Measurements from ENCODE around the gene FBXL15. TPM values are rescaled to one million over a fixed set of nuclear protein-coding genes. Genes with fewer than 3 reads are reported as not detected.
A peak's percentile ranks its signal among the peaks of the same experiment; 100 is the strongest.

FBXL15 gene
- total and polyA plus RNA-seq, 2 of the 13 experiments (the other 11 are each of a cell fraction or from before 2014, with no cell fraction given): 4.3 to 8.3 TPM

GRCh38 chr10:102433619-102434046 lies 13.0 kb downstream of the FBXL15 start:
- in situ Hi-C loops (cut with HindIII; ENCODE audit: extremely low pct_ligation_motif_present, low pct_unique_long_range_greater_than_20kb) (no loop called here), intact Hi-C loops (cut with micrococcal nuclease; ENCODE audit: unreplicated experiment) (loop anchor here (2.0 kb wide), 1 partner anchor 15 kb away; no protein-coding TSS in a partner anchor)
- Histone ChIP-seq H3K36me3 (replicated peaks in 1 of 2; ENCODE audit: control insufficient read depth in 1 of 2, insufficient read depth in 2 of 2, low read length in 2 of 2) (no peaks in the 10 kb centered on the region), H2AFZ (ENCODE audit: low read length) (peak overlapping the region; percentile 1), H4K20me1 (ENCODE audit: insufficient read depth, low read length) (no peaks in the 10 kb centered on the region), H3K9me3 (ENCODE audit: low read length) (no peaks in the 10 kb centered on the region), H3K27ac (ENCODE audit: extremely low read length, insufficient read depth, low read length) (peak overlapping the region; percentile 72), H3K4me2 (ENCODE audit: low read depth, low read length) (peak overlapping the region; percentile 97), H3K79me2 (ENCODE audit: insufficient read depth, low read length) (peaks cover 5% of the 10 kb centered on the region), H3K4me1 (ENCODE audit: insufficient read depth, low read length) (peaks cover 35% of the 10 kb centered on the region), H3K9ac (ENCODE audit: insufficient read depth, low read depth, low read length) (peak overlapping the region; percentile 68), H3K27me3 (ENCODE audit: control insufficient read depth in 1 of 2, insufficient read depth in 2 of 2, low read length in 2 of 2) (no peaks in the 10 kb centered on the region; a peak in 1 of 5 replicates), H3K4me3 (replicated peaks in 1 of 3; ENCODE audit: insufficient read depth in 1 of 3, low read depth in 2 of 3, low read length in 3 of 3) (peak overlapping the region; percentile 33 to 76 (median 75); a peak in 5 of 6 replicates)
- FAIRE-seq: no peak
- CTCF ChIA-PET (ENCODE audit: low intra/inter-chr PET ratio, low total read pairs): no interaction called here
- BruUV-seq (replicated peaks): no TSS peak
- ATAC-seq: peak; percentile 3; the same call in 2 of the 3 replicates
- POLR2A ChIA-PET: interaction anchor here (0.9 to 6.8 kb wide), 5 partner anchors 12 to 195 kb away, joined by 3 to 135 read pairs (median 67); partner anchors contain the start of genes C10orf95 and FBXL15
- DNase-seq (ENCODE audit: low spot score): no peak
- WGBS (ENCODE audit: low lambda C conversion rate): 0% methylated on average over 5 of the region's 5 CpGs
- TF ChIP-seq POGK (CRISPR knock-in tag; conservative IDR thresholded peaks at IDR 0.05) (peak; percentile 95), ZBED4 (CRISPR knock-in tag; IDR thresholded peaks at IDR 0.05; ENCODE audit: borderline replicate concordance) (no peak), ZNF30 (CRISPR knock-in tag; IDR thresholded peaks at IDR 0.05) (no peak), ZMYM2 (CRISPR knock-in tag; IDR thresholded peaks at IDR 0.05) (no peak), ZFP90 (CRISPR knock-in tag; IDR thresholded peaks at IDR 0.05; ENCODE audit: borderline replicate concordance) (0 out of 2 replicates have a peak, but pooled peaks have one; percentile 11), ZSCAN29 (CRISPR knock-in tag; conservative IDR thresholded peaks at IDR 0.05) (no peak)
- TF ChIP-seq, protein P1, sequence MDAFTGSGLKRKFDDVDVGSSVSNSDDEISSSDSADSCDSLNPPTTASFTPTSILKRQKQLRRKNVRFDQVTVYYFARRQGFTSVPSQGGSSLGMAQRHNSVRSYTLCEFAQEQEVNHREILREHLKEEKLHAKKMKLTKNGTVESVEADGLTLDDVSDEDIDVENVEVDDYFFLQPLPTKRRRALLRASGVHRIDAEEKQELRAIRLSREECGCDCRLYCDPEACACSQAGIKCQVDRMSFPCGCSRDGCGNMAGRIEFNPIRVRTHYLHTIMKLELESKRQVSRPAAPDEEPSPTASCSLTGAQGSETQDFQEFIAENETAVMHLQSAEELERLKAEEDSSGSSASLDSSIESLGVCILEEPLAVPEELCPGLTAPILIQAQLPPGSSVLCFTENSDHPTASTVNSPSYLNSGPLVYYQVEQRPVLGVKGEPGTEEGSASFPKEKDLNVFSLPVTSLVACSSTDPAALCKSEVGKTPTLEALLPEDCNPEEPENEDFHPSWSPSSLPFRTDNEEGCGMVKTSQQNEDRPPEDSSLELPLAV (CRISPR knock-in tag; conservative IDR thresholded peaks at IDR 0.05; ENCODE audit: low read depth): no peak
- TF ChIP-seq, protein P2, sequence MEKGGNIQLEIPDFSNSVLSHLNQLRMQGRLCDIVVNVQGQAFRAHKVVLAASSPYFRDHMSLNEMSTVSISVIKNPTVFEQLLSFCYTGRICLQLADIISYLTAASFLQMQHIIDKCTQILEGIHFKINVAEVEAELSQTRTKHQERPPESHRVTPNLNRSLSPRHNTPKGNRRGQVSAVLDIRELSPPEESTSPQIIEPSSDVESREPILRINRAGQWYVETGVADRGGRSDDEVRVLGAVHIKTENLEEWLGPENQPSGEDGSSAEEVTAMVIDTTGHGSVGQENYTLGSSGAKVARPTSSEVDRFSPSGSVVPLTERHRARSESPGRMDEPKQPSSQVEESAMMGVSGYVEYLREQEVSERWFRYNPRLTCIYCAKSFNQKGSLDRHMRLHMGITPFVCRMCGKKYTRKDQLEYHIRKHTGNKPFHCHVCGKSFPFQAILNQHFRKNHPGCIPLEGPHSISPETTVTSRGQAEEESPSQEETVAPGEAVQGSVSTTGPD (CRISPR knock-in tag; IDR thresholded peaks at IDR 0.05): no peak

Measured in HepG2 (cell line).